ENCODE measurements around the gene CRYBG3.

DNA sequence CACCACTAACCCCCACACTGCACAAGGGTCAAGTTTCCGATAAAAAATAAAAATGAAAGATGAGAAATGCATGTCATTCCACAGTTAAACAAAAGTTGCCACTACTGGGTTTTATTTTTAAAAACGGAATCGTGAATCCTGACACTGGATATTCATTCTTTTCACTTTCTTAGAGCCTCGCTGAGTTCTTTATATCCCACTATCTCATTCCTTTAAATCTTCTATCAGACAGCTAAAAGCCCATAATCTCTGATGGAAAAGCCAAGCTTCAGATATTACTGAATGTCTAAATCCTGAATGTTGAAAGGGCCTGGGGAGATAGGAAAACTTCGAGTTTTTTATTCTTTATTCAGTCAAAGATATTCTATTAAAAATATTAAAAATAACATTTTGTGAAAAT, 138.7 kb downstream of the CRYBG3 start:
- TF ChIP-seq EZH2 (IDR thresholded peaks at IDR 0.05; ENCODE audit: insufficient read depth, poor library complexity, severe bottlenecking) (no peak), EZH2phosphoT487 (IDR thresholded peaks at IDR 0.05; ENCODE audit: insufficient read depth, low read depth) (no peak)
